Progenitor cell of endocrine pancreas (in vitro differentiated cells): ENCODE data around the gene DRC3. TPM values are rescaled to one million over a fixed set of nuclear protein-coding genes. Genes with fewer than 3 reads are reported as not detected.

ENCODE experiments used
- DNase-seq: peaks from one replicate; pipeline ENCODE4 v3.0.0; 2021; ENCODE audit warnings: low spot score; ENCODE audit not compliant: unreplicated experiment
- H3K27ac Mint-ChIP-seq: 2 replicates; pipeline ENCODE4 v1.8.0; 2021; ENCODE audit warnings: mild to moderate bottlenecking, moderate library complexity, mixed read lengths
- H3K27me3 Mint-ChIP-seq: 2 replicates; pipeline ENCODE4 v1.8.0; 2021; ENCODE audit warnings: mixed read lengths
- H3K36me3 Mint-ChIP-seq: 2 replicates; pipeline ENCODE4 v1.8.0; 2022; ENCODE audit warnings: mixed read lengths; ENCODE audit not compliant: insufficient read depth
- H3K4me1 Mint-ChIP-seq: 2 replicates; pipeline ENCODE4 v1.8.0; 2021; ENCODE audit warnings: low read depth, mixed read lengths
- H3K4me3 Mint-ChIP-seq: 2 replicates; pipeline ENCODE4 v1.8.0; 2021; ENCODE audit warnings: low read depth, mild to moderate bottlenecking, moderate library complexity, mixed read lengths
- H3K9me3 Mint-ChIP-seq: 2 replicates; pipeline ENCODE4 v1.8.0; 2021; ENCODE audit warnings: low read depth, mixed read lengths
- total RNA-seq: library from RNA; stranded (reverse); gene quantifications from 2 replicates; pipeline ENCODE4 v1.2.1, GENCODE V29; 2021
- TF ChIP-seq, protein P1 (sequence below): fragments of 200-600 bp; sonication (generic); IDR thresholded peaks from one replicate; pipeline ENCODE4 v1.5.0; 2021; ENCODE audit warnings: antibody characterized with exemption, mild to moderate bottlenecking; ENCODE audit not compliant: unreplicated experiment

The DRC3 gene
- total RNA-seq, 1 donor from 2014 or later: 15.4 TPM

DNA sequence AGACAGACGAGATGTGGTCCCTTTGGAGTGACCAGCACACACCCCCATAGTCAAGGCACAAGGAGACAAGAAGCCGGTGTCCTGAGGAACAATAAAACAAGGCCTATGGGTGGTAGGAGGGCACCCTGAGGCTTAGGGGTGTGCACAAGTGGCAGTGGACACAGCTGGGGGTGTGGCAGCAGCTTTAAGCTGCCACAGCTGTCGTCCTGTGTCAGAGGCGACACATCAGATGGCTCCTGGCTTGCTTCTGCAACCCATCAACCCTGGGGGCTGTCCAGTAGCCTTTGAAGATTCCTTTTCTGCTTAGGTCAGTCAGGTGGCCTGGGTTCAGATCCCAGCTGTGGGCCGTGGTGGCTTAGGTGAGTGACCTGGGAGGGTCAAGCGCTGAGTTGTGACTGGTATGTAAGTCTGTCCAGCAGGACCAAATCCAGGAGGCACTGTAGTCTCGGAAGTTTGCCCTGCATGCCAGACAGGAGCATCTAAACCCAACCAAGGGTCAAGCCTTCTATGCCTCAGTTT is 15.8 kb downstream of the DRC3 start:
- Mint-ChIP-seq H3K4me1 (peaks cover 2% of the 10 kb centered on the region), H3K27ac (no peak overlapping the region), H3K36me3 (no peaks in the 10 kb centered on the region), H3K27me3 (no peaks in the 10 kb centered on the region), H3K9me3 (no peaks in the 10 kb centered on the region), H3K4me3 (no peak overlapping the region)
- TF ChIP-seq, protein P1, sequence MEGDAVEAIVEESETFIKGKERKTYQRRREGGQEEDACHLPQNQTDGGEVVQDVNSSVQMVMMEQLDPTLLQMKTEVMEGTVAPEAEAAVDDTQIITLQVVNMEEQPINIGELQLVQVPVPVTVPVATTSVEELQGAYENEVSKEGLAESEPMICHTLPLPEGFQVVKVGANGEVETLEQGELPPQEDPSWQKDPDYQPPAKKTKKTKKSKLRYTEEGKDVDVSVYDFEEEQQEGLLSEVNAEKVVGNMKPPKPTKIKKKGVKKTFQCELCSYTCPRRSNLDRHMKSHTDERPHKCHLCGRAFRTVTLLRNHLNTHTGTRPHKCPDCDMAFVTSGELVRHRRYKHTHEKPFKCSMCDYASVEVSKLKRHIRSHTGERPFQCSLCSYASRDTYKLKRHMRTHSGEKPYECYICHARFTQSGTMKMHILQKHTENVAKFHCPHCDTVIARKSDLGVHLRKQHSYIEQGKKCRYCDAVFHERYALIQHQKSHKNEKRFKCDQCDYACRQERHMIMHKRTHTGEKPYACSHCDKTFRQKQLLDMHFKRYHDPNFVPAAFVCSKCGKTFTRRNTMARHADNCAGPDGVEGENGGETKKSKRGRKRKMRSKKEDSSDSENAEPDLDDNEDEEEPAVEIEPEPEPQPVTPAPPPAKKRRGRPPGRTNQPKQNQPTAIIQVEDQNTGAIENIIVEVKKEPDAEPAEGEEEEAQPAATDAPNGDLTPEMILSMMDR: no peak
- DNase-seq: no peak

DNA sequence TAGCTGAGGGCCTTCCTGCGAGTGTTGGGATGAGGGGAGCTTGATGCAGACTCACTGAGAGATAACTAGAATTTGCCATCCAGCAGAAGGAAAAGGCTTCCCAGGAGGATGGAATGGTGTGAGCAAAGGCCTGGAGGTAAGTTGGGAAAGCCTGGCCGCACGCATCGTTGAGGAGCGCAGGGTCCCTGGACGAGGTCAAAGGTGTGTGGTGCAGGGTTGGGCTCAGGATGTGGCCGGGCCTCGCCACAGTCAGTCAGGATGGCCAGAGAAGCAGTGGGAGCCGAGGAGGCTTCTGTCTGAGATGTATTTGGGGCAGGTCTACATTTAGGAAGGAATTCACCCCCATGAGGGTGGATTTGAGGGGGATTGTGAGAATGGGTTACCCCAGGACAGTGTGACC is 16.4 kb downstream of the DRC3 start:
- no peak for DNase-seq
- no peak overlapping the region for H3K4me3 Mint-ChIP-seq

DNA sequence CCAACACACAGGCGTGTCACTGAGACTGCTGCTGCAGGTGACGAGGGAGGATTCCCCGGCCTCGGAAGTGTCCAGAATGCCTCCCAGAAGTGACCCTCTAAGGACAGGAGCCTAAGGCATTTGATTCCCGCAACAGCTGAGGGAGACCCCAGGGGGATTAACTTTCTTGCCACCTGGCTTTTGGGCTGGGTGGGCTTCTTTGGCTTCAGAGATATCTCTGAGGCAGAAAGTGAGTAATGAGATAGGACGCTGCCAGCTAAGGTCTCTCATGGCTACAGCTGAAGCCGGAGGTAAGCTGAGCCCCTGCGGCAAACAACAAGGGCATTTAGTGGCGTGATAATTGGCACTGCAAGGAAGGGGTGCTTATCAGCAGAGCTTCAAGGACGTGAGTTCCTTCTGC is 17.0 kb downstream of the DRC3 start:
- H3K27me3 Mint-ChIP-seq: no peaks in the 10 kb centered on the region
- TF ChIP-seq, protein P1: no peak
- no peak overlapping the region for H3K4me3 Mint-ChIP-seq
- DNase-seq: no peak
- peaks cover 2% of the 10 kb centered on the region for H3K4me1 Mint-ChIP-seq
- no peak overlapping the region for H3K27ac Mint-ChIP-seq
- no peaks in the 10 kb centered on the region for H3K36me3 Mint-ChIP-seq
- H3K9me3 Mint-ChIP-seq: no peaks in the 10 kb centered on the region

More for the DNA sequence above, 16.4 kb downstream of the DRC3 start:
- Mint-ChIP-seq H3K9me3 (no peaks in the 10 kb centered on the region), H3K36me3 (no peaks in the 10 kb centered on the region), H3K27me3 (no peaks in the 10 kb centered on the region), H3K27ac (no peak overlapping the region), H3K4me1 (peaks cover 2% of the 10 kb centered on the region)
- TF ChIP-seq, protein P1: no peak

DNA sequence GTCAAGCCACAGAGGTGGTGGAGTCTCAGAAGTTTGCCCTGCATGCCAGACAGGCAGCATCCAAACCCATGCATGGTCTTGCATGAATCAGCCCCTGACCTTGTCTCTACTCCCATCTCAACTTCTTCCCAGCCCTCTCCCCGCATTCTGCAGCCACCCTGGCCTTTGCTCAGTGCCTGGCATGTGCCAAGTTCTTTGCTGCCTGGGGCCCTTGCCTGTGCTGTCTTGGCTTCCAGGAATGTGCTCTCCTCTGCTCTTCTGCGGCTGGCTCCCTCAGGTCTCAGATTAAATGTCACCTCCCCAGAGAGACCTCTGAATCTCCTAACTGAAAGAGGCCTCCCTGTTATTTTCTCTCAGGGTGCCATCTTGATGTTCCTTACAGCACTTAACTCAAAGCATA is 17.6 kb downstream of the DRC3 start:
- TF ChIP-seq, protein P1: no peak
- DNase-seq: no peak
- Mint-ChIP-seq H3K27ac (peak overlapping the region; percentile 52), H3K9me3 (no peaks in the 10 kb centered on the region), H3K4me3 (no peak overlapping the region), H3K27me3 (no peaks in the 10 kb centered on the region), H3K4me1 (peaks cover 2% of the 10 kb centered on the region), H3K36me3 (peaks cover 2% of the 10 kb centered on the region)

DNA sequence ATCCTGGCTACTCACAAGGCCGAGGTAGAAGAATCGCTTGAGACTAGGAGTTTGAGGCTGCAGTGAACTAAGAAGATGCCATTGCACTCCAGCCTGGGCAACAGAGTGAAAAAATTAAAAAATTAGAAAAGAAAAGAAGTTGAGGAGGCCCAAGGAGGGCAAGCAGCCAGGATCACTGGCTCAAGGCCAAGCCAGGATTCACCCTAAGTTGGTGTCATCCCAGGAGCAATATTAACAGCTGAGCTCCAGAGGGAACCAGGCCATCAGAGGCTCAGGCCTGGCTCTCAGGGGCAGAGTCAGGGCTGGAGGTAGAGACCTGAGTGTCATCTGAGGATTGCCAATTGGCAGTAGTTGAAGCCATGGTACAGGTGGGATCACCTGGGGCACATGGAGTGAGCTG is 20.7 kb downstream of the DRC3 start:
- Mint-ChIP-seq H3K4me3 (no peak overlapping the region), H3K36me3 (peaks cover 2% of the 10 kb centered on the region), H3K4me1 (peaks cover 2% of the 10 kb centered on the region), H3K27ac (no peak overlapping the region), H3K9me3 (no peaks in the 10 kb centered on the region), H3K27me3 (no peaks in the 10 kb centered on the region)
- DNase-seq: no peak
- TF ChIP-seq, protein P1: no peak
